Left ventricle myocardium inferior (tissue), 1 donor: Measurements from ENCODE around the gene CD3G. TPM values are rescaled to one million over a fixed set of nuclear protein-coding genes. Genes with fewer than 3 reads are reported as not detected.
"Not testable (repeated sequence)": the region's sequence is repeated elsewhere in the genome, so short reads cannot be mapped to it uniquely, and the experiment has no call there.

Experiments
- DNase-seq: peaks from one replicate; pipeline ENCODE4 v3.0.0-alpha.2; 2020
- H3K27ac ChIP-seq: fragments of 200-600 bp; replicated peaks from 2 replicates; pipeline ENCODE4 v1.8.0; 2021
- H3K27me3 ChIP-seq: fragments of 200-600 bp; 2 replicates; pipeline ENCODE4 v1.8.0; 2021; ENCODE audit warnings: low read depth
- H3K36me3 ChIP-seq: fragments of 200-600 bp; 2 replicates; pipeline ENCODE4 v1.8.0; 2021
- H3K4me1 ChIP-seq: fragments of 200-600 bp; 2 replicates; pipeline ENCODE4 v1.8.0; 2021
- H3K4me3 ChIP-seq: fragments of 200-600 bp; 2 replicates; pipeline ENCODE4 v1.8.0; 2021; ENCODE audit warnings: mild to moderate bottlenecking, moderate library complexity
- H3K9me3 ChIP-seq: fragments of 200-600 bp; replicated peaks from 2 replicates; pipeline ENCODE4 v1.8.0; 2021
- intact Hi-C: fragments of 100-400 bp; cut with micrococcal nuclease; formaldehyde crosslinking; loops from one replicate; pipeline ENCODE4 v1.11.0; 2022
- total RNA-seq: library from RNA; stranded (reverse); fragmentation: NEBNext Ultra II Directional; extraction: Animal tissue kit (Norgen Biotek cat#: 25700); gene quantifications from one replicate; pipeline ENCODE4 v1.2.1, GENCODE V29; 2021
- TF ChIP-seq, protein P1 (sequence below): fragments of 200-600 bp; IDR thresholded peaks from 2 replicates; pipeline ENCODE4 v1.8.0; 2021; ENCODE audit warnings: antibody characterized with exemption, mild to moderate bottlenecking, borderline replicate concordance
- donor health status: DM: no; HTN: yes; CAD: no; lungs with severe emphysema.

The CD3G gene
- total RNA-seq, 1 donor from 2014 or later, result 0.16 TPM

DNA sequence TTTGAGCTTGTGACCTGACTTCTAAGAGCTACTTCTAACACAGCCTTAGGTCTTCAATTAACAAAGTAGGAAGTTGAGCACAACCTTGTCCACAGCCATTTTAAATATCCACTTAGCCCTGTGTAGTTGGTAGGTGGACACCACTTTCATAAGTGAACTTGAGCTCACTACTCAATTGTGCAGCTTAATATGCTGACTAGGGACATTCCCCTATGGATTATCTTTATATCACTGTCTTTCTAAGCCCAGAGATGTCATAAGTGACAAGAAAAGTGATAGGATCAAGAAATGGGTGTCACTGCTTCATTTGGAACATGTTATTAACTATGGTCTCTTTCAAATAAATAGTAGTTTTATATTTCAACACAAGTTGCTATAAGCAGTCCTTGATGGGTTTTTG is 53.3 kb downstream of the CD3G start:
- no peak overlapping the region for H3K27ac ChIP-seq
- H3K27me3 ChIP-seq, result no peaks in the 10 kb centered on the region
- intact Hi-C loops, result no loop called here
- no peaks in the 10 kb centered on the region for H3K9me3 ChIP-seq
- DNase-seq, result no peak
- H3K4me3 ChIP-seq, result no peak overlapping the region
- H3K36me3 ChIP-seq, result peaks cover 53% of the 10 kb centered on the region
- TF ChIP-seq, protein P1, sequence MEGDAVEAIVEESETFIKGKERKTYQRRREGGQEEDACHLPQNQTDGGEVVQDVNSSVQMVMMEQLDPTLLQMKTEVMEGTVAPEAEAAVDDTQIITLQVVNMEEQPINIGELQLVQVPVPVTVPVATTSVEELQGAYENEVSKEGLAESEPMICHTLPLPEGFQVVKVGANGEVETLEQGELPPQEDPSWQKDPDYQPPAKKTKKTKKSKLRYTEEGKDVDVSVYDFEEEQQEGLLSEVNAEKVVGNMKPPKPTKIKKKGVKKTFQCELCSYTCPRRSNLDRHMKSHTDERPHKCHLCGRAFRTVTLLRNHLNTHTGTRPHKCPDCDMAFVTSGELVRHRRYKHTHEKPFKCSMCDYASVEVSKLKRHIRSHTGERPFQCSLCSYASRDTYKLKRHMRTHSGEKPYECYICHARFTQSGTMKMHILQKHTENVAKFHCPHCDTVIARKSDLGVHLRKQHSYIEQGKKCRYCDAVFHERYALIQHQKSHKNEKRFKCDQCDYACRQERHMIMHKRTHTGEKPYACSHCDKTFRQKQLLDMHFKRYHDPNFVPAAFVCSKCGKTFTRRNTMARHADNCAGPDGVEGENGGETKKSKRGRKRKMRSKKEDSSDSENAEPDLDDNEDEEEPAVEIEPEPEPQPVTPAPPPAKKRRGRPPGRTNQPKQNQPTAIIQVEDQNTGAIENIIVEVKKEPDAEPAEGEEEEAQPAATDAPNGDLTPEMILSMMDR, result no peak
- H3K4me1 ChIP-seq, result peaks cover 19% of the 10 kb centered on the region

DNA sequence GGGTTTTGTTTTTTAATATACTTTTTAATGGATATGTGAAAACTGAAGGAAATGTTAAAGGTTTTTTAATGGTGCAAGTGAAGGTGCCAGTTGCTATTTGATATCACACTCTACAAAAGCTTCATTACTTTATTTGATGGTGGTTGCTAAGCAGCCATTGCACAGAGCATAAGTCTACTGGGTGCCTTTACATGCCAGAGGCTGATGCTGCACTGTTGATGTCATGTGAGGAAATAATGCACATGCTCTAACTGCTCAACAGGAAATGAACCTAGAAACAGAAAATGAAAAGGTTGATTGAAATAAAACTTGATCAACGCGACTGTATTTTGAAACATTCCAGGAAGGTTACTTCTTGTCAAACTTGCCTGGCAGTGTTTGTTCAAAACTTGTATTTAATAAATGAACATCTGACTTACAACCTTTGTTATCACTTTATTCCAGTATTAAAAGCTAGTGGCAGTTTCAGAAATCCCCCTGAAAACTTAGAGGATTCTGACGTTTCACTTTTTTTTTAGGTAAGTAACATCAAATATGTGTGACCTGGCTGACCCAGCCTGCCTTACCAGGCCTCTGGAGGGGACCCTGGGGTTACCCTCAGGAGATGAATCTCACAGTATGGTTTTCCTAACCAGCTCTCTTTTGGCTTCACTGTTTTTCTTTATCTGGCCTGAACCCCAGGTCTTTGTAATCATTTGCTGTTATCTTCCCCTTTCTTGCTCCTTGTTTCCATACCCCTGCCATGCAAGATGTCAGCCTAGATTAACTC is 54.8 kb downstream of the CD3G start:
- Histone ChIP-seq H3K9me3 (no peaks in the 10 kb centered on the region), H3K27me3 (no peaks in the 10 kb centered on the region), H3K4me1 (peaks cover 34% of the 10 kb centered on the region), H3K27ac (no peak overlapping the region), H3K36me3 (peaks cover 38% of the 10 kb centered on the region), H3K4me3 (no peak overlapping the region)
- no peak for DNase-seq
- intact Hi-C loops, result no loop called here
- TF ChIP-seq, protein P1, result no peak

DNA sequence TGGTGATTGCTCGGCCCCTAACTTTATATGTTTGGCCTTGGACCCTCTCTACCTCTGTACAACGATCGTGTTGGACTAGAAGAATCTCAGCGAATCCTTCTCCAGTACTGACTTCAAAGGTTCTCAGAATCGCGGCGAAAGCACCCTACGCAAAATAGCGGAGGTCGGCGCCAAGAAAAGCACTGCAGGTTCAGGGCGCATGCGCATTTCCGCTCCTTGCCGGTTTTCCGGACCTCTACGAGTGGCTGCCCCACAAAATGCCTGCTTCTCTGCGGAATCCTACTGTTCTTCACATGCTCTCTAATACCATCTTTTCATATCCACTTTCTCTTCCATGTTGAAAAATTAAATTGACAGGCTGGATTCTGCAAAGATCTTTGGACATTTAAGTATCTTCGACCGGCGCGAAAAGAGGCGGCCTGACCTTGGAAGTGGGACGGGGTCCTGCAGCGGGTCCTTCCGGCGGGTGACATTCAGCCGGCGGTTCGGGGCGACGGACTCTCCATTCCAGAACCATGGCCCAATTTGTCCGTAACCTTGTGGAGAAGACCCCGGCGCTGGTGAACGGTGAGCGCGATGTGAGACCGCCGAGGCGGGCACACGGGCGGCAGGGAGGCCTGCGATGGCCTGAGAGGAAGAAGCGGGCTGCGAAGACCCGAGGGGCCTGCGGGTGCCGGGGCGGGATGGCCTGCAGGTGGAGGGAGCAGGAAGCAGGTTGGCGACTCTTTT is 57.2 kb downstream of the CD3G start, which contains the start of gene ATP5MG:
ATP5MG (plus strand) TSS at position 456 of the 729 bp plus-strand sequence; CDS start at position 516, 60 bp downstream.
- intact Hi-C loops, result no loop called here
- peak within 1 kb of the TSS; percentile 92 for H3K4me3 ChIP-seq
- peaks cover 22% of the 10 kb centered on the region for H3K36me3 ChIP-seq

DNA sequence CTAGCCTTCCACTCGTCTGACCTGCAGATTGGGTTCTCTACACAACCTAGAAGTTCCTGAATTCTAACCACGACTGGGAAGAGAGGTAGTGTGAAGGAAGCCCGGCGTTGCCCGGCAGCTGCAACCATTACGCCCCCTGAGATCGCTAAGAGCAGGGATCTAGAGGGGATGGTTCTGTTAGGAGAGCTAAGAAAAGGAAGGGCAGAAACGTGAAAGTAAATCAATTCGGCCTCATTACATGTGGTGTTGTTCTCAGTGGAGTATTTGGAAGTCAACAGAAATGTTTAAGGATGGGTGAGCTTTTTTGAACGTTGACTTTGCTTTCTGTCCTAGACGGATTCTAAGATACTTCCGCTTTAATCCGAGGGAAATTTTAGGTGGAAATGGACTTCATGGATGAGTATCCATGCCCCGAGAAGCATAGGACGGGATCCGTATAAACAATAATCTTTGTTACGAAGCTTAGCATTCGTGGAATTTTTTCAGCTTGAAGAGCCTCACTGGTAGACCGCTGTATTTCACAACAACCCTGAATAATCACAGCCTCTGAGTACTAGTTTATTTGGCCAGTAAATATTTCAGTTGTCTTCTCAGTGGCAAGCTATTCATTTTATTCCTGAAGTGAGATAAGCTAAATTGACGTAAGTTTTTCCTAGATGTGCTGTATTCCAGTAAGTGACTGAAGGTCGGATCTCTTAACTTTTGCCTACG is 57.9 kb downstream of the CD3G start:
- H3K27me3 ChIP-seq, result no peaks in the 10 kb centered on the region
- H3K4me3 ChIP-seq, result peak overlapping the region; percentile 92
- peak overlapping the region; percentile 98 for H3K27ac ChIP-seq
- TF ChIP-seq, protein P1, result no peak
- no peak for DNase-seq
- H3K36me3 ChIP-seq, result peaks cover 22% of the 10 kb centered on the region
- H3K4me1 ChIP-seq, result peaks cover 65% of the 10 kb centered on the region
- H3K9me3 ChIP-seq, result no peaks in the 10 kb centered on the region
- intact Hi-C loops, result no loop called here

More for the DNA sequence above, 57.2 kb downstream of the CD3G start, which contains the start of gene ATP5MG:
- peak; percentile 91 for DNase-seq
- Histone ChIP-seq H3K27ac (peak within 1 kb of the TSS; percentile 98), H3K9me3 (no peaks in the 10 kb centered on the region), H3K4me1 (peaks cover 58% of the 10 kb centered on the region), H3K27me3 (no peaks in the 10 kb centered on the region)
- TF ChIP-seq, protein P1, result peak; percentile 29

DNA sequence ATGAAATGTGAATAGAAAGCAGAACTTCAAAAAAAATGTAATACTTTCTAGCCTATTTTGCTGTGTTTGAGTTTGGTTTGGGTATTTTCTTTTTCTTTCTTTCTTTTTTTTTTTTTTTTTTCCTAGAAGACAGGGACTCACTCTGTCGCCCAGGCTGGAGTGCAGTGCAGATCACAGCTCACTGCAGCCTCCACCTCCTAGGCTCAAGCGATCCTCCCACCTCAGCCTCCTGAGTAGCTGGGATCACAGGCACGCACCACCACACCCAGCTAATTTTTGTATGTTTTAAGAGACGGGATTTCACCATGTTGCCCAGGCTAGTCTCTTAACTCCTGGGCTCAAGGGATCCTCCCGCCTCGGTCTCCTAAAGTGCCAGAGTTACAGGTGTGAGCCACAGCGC is 58.5 kb downstream of the CD3G start:
- H3K27me3 ChIP-seq, H3K9me3 ChIP-seq, intact Hi-C loops, DNase-seq: not testable (repeated sequence)
- Histone ChIP-seq H3K27ac (peak overlapping the region; percentile 98), H3K4me1 (peaks cover 70% of the 10 kb centered on the region), H3K36me3 (peaks cover 22% of the 10 kb centered on the region), H3K4me3 (peak overlapping the region; percentile 92)

Other genes with a start within 250 kb of the CD3G start
- 12.9 TPM for gene SCN4B, start 191.5 kb upstream of the CD3G start, total RNA-seq
- gene SCN2B, start 167.7 kb upstream of the CD3G start, total RNA-seq, result 24.9 TPM
- 2.9 TPM for gene JAML, start 119.3 kb upstream of the CD3G start, total RNA-seq
- gene MPZL3, start 92.0 kb upstream of the CD3G start, total RNA-seq, result 2.7 TPM
- gene MPZL2, start 80.0 kb upstream of the CD3G start, total RNA-seq, result 13.4 TPM
- 0.60 TPM for gene CD3E, start 39.6 kb upstream of the CD3G start, total RNA-seq
- gene CD3D, start 1.6 kb upstream of the CD3G start, total RNA-seq, result not detected
- gene UBE4A, start 15.3 kb downstream of the CD3G start, total RNA-seq, result 32.6 TPM
- 854 TPM for gene ATP5MG, start 57.3 kb downstream of the CD3G start, total RNA-seq
- gene KMT2A, start 92.1 kb downstream of the CD3G start, total RNA-seq, result 21.0 TPM
- 1.1 TPM for gene TTC36, start 183.1 kb downstream of the CD3G start, total RNA-seq
- gene TMEM25, start 186.8 kb downstream of the CD3G start, total RNA-seq, result 7.8 TPM
- gene IFT46, start 221.6 kb downstream of the CD3G start, total RNA-seq, result 26.0 TPM
- gene ARCN1, start 228.1 kb downstream of the CD3G start, total RNA-seq, result 99.4 TPM